Measurements from ENCODE around the gene MX2.

DNA sequence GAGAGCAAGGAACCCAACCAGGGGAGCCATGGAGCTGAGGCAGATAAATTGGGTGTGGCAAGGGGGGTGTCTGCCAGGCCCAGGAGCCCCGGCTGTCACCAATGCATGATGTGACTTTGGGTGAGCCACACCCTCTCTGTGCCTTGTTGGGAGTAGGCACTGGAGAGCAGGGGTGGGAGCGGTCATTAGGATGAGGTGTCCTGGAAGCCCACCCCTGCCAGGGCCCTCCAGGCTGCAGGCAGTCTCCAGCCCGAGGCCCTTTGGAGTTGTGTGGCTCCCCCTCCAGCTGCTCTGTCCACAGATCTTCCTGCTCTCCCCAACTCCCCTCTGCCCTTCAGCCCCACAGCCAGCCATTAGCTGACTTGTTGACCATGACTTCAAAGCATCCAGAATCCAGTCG is 11.4 kb downstream of the MX2 start:
- no peak for TF ChIP-seq RAD21 (IDR thresholded peaks at IDR 0.05; ENCODE audit: low read depth)
- TF ChIP-seq, protein P1, sequence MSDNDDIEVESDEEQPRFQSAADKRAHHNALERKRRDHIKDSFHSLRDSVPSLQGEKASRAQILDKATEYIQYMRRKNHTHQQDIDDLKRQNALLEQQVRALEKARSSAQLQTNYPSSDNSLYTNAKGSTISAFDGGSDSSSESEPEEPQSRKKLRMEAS (IDR thresholded peaks at IDR 0.05): no peak
- TF ChIP-seq TAF1 (IDR thresholded peaks at IDR 0.05; ENCODE audit: low read depth): no peak
- no peak for TF ChIP-seq FOXM1 (IDR thresholded peaks at IDR 0.05; ENCODE audit: borderline replicate concordance, low read depth)
- TF ChIP-seq, protein P2, sequence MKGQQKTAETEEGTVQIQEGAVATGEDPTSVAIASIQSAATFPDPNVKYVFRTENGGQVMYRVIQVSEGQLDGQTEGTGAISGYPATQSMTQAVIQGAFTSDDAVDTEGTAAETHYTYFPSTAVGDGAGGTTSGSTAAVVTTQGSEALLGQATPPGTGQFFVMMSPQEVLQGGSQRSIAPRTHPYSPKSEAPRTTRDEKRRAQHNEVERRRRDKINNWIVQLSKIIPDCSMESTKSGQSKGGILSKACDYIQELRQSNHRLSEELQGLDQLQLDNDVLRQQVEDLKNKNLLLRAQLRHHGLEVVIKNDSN (IDR thresholded peaks at IDR 0.05): no peak
- no peak for TF ChIP-seq CEBPB (IDR thresholded peaks at IDR 0.05)
- TF ChIP-seq ZBTB7A (IDR thresholded peaks at IDR 0.05; ENCODE audit: low read depth): no peak
- no peak for TF ChIP-seq EP300 (IDR thresholded peaks at IDR 0.05; ENCODE audit: borderline replicate concordance)
- TF ChIP-seq, protein P3, sequence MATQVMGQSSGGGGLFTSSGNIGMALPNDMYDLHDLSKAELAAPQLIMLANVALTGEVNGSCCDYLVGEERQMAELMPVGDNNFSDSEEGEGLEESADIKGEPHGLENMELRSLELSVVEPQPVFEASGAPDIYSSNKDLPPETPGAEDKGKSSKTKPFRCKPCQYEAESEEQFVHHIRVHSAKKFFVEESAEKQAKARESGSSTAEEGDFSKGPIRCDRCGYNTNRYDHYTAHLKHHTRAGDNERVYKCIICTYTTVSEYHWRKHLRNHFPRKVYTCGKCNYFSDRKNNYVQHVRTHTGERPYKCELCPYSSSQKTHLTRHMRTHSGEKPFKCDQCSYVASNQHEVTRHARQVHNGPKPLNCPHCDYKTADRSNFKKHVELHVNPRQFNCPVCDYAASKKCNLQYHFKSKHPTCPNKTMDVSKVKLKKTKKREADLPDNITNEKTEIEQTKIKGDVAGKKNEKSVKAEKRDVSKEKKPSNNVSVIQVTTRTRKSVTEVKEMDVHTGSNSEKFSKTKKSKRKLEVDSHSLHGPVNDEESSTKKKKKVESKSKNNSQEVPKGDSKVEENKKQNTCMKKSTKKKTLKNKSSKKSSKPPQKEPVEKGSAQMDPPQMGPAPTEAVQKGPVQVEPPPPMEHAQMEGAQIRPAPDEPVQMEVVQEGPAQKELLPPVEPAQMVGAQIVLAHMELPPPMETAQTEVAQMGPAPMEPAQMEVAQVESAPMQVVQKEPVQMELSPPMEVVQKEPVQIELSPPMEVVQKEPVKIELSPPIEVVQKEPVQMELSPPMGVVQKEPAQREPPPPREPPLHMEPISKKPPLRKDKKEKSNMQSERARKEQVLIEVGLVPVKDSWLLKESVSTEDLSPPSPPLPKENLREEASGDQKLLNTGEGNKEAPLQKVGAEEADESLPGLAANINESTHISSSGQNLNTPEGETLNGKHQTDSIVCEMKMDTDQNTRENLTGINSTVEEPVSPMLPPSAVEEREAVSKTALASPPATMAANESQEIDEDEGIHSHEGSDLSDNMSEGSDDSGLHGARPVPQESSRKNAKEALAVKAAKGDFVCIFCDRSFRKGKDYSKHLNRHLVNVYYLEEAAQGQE (IDR thresholded peaks at IDR 0.05; ENCODE audit: low read depth): no peak
- no peak for TF ChIP-seq YY1 (IDR thresholded peaks at IDR 0.05; ENCODE audit: low read depth)
- TF ChIP-seq CREB1 (IDR thresholded peaks at IDR 0.05; ENCODE audit: low read depth): no peak

Data from Ishikawa (cell line).